Endothelial cell of umbilical vein (primary cell): ENCODE measurements around the gene CLIP2.

Source experiments
- EZH2 ChIP-seq: IDR thresholded peaks from 2 replicates; pipeline ENCODE4 v1.6.1; 2012; ENCODE audit warnings: borderline replicate concordance, low read depth, mild to moderate bottlenecking, moderate library complexity, low read length, inconsistent platforms; ENCODE audit not compliant: severe bottlenecking
- POLR2A ChIP-seq: IDR thresholded peaks from 2 replicates; pipeline ENCODE4 v1.6.1; 2012; ENCODE audit warnings: low read depth, mild to moderate bottlenecking, control low read depth, low read length
- POLR2AphosphoS5 ChIP-seq: IDR thresholded peaks from 2 replicates; pipeline ENCODE4 v1.6.1; 2012; ENCODE audit warnings: low read depth, mild to moderate bottlenecking, control low read depth, low read length, moderate library complexity; ENCODE audit not compliant: insufficient read depth
- TF ChIP-seq, protein P1 (sequence below), 2 donors: IDR thresholded peaks; 1 replicate in 1 of 2; 2 replicates in 1 of 2; pipeline ENCODE4 v1.5.1; 2011; ENCODE audit warnings: low read length in 2 of 2, mild to moderate bottlenecking in 2 of 2, moderate library complexity in 2 of 2, control low read depth in 1 of 2, inconsistent platforms in 1 of 2, low read depth in 1 of 2; ENCODE audit not compliant: insufficient read depth in 1 of 2; ENCODE audit errors: extremely low read depth in 1 of 2

DNA sequence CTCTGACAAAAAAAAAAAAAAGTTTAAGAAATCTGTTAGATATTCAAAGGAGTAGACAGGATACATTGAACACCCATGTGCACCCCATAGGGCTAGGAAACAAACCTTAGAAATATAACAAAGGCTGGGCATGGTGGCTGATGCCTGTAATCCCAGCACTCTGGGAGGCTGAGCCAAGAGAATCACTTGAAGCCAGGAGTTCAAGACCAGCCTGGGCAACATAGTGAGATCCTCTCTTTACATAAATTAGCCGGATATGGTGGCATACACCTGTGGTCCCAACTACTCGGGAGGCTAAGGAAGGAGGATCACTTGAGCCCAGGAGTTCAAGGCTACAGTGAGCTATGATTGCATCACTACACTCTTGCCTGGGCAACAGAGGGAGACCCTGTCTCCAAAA, 15.3 kb downstream of the CLIP2 start:
- TF ChIP-seq POLR2AphosphoS5 (no peak), EZH2 (no peak), POLR2A (no peak)
- TF ChIP-seq, protein P1, sequence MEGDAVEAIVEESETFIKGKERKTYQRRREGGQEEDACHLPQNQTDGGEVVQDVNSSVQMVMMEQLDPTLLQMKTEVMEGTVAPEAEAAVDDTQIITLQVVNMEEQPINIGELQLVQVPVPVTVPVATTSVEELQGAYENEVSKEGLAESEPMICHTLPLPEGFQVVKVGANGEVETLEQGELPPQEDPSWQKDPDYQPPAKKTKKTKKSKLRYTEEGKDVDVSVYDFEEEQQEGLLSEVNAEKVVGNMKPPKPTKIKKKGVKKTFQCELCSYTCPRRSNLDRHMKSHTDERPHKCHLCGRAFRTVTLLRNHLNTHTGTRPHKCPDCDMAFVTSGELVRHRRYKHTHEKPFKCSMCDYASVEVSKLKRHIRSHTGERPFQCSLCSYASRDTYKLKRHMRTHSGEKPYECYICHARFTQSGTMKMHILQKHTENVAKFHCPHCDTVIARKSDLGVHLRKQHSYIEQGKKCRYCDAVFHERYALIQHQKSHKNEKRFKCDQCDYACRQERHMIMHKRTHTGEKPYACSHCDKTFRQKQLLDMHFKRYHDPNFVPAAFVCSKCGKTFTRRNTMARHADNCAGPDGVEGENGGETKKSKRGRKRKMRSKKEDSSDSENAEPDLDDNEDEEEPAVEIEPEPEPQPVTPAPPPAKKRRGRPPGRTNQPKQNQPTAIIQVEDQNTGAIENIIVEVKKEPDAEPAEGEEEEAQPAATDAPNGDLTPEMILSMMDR (IDR thresholded peaks at IDR 0.05; ENCODE audit: extremely low read depth in 1 of 2, insufficient read depth in 1 of 2, low read depth in 1 of 2, low read length in 2 of 2): no peak
